Fibroblast of pulmonary artery (primary cell): Measurements from ENCODE around the gene AFTPH.
A peak's percentile ranks its signal among the peaks of the same experiment; 100 is the strongest.

Experiments used
- DNase-seq: peaks from one replicate; pipeline ENCODE4 v3.0.0-alpha.2; 2010; ENCODE audit warnings: low read depth
- H3K4me3 ChIP-seq: replicated peaks from 2 replicates; pipeline ENCODE4 v1.5.1; 2011; ENCODE audit warnings: low read depth, mild to moderate bottlenecking, control low read depth, low read length, moderate library complexity
- TF ChIP-seq, protein P1 (sequence below): IDR thresholded peaks from 2 replicates; pipeline ENCODE4 v1.5.1; 2011; ENCODE audit warnings: mild to moderate bottlenecking, control low read depth, low read length, inconsistent platforms; ENCODE audit errors: missing control alignments

The AFTPH gene

DNA sequence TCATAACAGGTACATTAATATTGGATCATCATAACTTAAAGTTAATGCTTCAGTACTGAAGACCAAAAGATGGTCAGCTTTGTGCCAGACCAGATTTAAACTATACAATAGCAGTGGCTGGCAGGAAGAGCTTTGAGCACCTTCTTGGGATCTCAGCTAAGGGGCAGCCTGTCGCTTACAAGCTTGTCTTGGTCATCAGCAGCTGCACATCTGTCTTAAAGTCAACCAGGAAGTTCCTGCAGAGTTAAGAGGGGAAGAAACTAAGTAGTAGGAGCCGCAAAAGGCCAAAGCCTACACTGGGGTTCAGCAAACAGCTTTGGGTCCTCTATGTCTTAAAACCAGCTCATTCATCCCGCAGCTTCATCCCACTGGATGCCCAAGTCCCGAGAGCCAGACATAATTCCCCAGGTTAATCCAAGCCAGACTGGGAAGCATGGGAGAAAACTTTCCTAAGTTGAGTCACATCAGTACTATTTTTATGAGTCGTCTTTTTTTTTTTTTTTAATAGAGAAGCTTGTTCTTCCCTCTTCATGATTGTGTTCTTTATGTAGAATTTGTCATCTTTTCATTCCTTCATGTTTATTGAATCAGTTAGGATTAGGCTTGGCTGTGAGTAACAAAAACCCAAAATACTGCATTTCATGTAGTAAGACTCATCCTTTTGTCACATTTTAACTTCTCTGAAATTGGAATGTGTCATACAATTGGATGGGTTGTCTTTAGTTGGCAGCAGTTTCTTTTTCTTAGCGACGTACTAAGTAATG, 70.3 kb downstream of the AFTPH start:
- no peak overlapping the region for H3K4me3 ChIP-seq
- TF ChIP-seq, protein P1, sequence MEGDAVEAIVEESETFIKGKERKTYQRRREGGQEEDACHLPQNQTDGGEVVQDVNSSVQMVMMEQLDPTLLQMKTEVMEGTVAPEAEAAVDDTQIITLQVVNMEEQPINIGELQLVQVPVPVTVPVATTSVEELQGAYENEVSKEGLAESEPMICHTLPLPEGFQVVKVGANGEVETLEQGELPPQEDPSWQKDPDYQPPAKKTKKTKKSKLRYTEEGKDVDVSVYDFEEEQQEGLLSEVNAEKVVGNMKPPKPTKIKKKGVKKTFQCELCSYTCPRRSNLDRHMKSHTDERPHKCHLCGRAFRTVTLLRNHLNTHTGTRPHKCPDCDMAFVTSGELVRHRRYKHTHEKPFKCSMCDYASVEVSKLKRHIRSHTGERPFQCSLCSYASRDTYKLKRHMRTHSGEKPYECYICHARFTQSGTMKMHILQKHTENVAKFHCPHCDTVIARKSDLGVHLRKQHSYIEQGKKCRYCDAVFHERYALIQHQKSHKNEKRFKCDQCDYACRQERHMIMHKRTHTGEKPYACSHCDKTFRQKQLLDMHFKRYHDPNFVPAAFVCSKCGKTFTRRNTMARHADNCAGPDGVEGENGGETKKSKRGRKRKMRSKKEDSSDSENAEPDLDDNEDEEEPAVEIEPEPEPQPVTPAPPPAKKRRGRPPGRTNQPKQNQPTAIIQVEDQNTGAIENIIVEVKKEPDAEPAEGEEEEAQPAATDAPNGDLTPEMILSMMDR, result no peak
- no peak for DNase-seq

DNA sequence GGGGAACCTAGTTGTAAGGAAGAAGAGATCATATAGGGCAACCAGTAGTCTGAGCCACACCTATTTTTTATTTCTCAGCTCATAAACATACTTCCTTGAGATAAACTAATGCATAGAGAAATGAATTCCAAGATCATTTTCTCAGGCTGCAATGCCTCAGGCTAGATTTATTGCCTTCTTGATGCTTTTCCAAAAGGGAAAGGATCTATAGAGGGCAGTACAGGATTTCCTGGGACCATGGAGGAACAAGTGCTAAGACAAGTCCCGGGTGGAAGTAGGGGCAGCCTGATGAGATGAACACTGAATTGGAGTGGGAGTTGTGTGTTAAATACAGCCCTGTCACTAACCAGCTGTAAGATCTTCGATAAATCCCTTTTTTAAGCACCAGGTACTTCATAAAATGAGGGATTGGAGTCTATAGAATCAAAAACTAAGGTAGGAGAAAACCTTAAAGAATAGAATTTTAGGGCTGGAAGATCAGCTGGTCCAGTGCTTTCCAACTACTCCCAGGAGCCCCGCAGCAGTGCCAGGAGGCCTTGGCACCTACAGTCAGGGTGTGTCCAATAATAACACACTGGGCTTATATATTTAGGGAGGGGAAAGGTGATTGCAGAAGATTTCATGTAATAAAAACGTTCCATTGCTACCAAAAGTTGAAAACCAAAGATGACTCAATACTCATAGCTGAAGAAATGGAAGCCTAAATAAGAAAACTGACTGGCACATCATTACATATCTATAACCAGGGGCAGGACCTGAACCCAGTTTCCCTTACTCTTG, 71.5 kb downstream of the AFTPH start:
- H3K4me3 ChIP-seq, result no peak overlapping the region
- TF ChIP-seq, protein P1, result peak; percentile 37
- DNase-seq, result peak; percentile 50

DNA sequence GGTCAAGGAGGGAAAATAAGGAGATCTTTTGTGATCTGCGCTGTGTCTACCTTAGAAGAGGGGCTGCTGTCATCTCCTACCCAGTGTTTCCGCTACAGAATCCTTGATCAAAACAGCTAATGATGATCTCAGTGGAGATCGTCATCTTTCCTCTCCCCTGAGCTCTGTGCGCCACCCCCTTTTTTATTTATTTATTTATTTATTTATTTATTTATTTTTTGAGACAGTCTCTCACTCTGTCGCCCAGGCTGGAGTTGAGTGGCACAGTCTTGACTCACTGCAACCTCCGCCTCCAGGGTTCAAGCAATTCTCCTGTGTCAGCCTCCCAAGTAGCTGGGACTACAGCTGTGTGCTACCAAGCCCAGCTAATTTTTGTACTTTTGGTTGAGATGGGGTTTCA, 74.1 kb downstream of the AFTPH start:
- TF ChIP-seq, protein P1, result no peak
- H3K4me3 ChIP-seq, result no peak overlapping the region
- DNase-seq, result no peak

DNA sequence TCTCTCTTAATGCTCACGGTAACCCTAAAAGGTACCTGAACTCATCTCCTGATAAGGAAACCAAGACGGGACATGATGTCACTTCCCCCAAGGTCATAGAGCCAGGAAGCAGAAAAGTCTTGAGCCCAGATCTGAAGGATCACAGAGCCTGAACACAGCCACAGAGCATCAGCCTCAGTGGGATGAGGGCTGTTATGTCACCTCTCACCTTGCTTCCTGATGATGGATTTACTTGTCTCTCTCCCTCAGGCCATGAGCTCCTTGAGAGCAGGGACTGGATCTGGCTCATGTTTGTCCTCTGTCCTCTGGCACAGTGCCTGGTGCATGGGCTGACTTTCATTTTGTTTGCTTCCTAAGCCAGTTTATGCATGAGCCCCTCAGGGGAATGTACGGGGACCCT, 75.3 kb downstream of the AFTPH start:
- no peak overlapping the region for H3K4me3 ChIP-seq
- DNase-seq, result no peak
- TF ChIP-seq, protein P1, result no peak

DNA sequence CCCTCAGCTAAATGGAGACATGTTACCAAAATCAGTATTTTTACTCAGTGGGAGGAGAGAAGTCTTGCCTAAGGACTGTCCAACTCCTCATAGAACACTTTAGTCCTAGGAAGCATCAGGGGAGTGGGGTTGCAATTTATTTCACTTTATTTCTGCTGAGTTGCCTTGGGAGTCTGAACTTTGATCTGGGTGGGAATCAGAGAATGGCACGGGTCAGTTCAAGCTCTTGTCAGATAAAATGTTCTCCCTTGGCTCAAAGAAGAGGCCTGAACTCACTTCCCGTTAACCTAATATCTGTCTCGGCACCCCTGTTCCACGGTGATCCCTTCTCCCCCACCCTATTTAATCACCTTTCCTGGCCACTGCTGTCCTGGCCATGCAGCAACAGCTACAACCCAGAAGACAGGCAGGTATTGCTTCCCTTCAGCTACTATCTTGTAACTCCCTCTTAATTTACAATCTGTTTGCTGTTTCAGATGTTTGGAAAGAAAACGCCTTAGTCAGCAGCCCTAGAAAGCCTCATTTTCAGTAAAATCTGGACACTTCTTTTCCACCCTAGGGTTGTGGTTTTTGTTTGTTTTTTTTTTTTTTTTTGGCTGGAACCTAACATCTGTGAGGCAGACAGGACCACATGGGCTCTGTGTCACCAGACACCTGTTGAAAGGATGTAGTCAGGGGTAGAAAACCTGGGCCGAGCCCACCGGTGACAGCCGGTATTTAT, 77.1 kb downstream of the AFTPH start:
- TF ChIP-seq, protein P1, result no peak
- H3K4me3 ChIP-seq, result no peak overlapping the region
- no peak for DNase-seq

DNA sequence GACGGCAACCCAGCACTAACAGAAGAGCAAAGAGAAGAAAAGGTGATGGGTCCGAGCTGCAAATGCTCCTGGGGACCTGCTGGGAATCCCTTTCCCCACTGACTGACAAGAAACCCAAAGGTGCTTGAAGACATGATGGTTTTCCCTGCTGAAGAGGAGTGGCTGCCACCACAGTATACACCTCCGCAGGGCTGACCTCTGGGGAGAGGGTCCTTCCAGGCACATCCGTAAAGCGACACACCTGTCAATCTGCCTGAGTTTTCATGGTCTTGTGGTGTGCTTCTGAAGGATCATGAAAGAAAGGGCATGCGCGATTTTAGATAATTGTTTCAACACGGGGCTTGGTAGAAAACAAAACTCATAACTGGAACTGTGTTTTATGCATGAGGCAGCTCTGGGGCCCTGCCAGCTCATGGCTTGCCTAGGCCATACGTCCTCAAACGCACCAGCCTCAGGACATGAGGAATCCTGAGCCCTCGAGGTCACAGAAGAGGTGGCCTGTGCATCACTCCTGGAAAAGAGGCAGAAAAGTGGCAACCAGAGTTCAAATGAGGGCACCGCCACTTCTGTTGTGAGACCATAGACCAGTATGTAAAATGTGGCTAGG, 77.8 kb downstream of the AFTPH start:
- H3K4me3 ChIP-seq, result no peak overlapping the region
- DNase-seq, result no peak
- TF ChIP-seq, protein P1, result no peak
